Measurements from ENCODE around the gene LZTFL1.
A peak's percentile ranks its signal among the peaks of the same experiment; 100 is the strongest.

LZTFL1 gene

DNA sequence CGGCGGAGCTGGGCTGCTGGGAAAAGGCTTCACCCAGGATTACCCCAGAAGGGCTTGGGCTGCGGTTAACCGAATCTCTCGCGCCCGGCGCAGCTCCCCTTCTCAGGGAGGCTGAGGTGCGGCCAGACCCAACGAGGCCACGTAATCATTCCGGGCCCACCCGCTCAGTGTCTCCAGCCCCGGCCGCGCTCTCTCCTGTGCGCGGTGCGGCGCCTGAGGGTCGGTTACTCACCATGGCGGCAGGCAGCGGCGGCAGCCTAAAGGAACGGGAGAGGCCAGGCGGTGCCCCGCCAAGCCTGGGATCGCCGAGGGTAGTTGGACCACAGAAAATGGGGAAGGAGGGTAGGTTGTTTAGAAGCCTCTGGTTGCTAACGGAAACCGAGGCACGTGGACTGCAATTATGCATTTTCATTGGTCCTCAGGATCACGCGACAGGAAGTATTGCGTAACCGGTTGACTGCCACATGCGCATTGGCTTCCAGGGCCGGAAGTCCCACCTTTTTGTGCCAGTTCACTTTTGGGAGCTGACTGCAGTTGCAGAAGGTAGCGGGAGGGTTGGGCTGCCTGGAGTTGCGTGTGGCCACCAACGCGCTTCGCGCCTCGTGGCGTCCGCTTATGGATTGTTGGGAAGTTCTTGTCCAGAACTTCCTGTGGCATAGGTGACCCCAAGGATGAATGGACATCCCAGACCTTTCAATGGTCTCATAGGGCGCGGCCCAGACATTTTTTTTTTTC is at the start of gene LZTFL1:
Gene LZTFL1 (minus strand): TSS at position 363 of the 735 bp plus-strand sequence. CDS start 128 bp downstream, at position 235.
- peak; percentile 59 to 80 (median 77) for DNase-seq (ENCODE audit: low read depth in 3 of 3)

- DNase-seq (ENCODE audit: low read depth in 3 of 3) = no peak
These were observed 48.5 kb upstream of the LZTFL1 start for GRCh38 chr3:45890405-45890804.

- DNase-seq (ENCODE audit: low read depth in 3 of 3) = no peak
These were observed 47.4 kb upstream of the LZTFL1 start for GRCh38 chr3:45889337-45889736.

- DNase-seq (ENCODE audit: low read depth in 3 of 3) = no peak
These were observed 46.0 kb upstream of the LZTFL1 start for GRCh38 chr3:45887759-45888511.

DNA sequence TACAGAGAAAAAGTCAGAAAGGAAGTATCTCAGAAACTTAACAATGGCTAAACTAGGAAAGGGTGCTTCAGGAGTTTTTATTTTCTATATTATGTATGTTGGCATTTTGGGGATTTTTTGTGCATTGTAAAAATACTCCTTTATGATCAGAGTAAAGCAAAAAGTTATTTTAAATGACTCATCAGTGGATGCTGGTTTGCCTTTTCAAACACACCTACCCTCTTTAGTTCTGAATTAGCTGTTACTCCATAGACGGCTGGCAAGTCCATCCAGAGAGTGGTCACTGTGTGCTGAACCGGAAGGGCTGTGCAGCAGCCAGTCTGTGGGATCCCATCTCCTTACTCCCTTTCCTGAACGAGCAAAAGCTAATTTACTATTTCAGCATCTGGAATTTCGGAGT is 45.4 kb upstream of the LZTFL1 start:
- DNase-seq (ENCODE audit: low read depth in 3 of 3) = no peak

GRCh38 chr3:45885979-45886705 is 44.2 kb upstream of the LZTFL1 start, which contains the start of gene CCR9:
Gene CCR9, plus strand, starts transcription at chr3:45886543. Its CDS starts 8,391 bp downstream, at chr3:45894934.
- DNase-seq (ENCODE audit: low read depth in 3 of 3) = no peak

GRCh38 chr3:45884368-45885201 is 42.7 kb upstream of the LZTFL1 start:
- no peak for DNase-seq (ENCODE audit: low read depth in 3 of 3)

GRCh38 chr3:45881078-45882022 is 39.4 kb upstream of the LZTFL1 start:
- DNase-seq (ENCODE audit: low read depth in 3 of 3) = peak in 1 of 3 experiments; percentile 28

- DNase-seq (ENCODE audit: low read depth in 3 of 3) = no peak
These were observed 38.8 kb upstream of the LZTFL1 start for GRCh38 chr3:45880725-45881077.

DNA sequence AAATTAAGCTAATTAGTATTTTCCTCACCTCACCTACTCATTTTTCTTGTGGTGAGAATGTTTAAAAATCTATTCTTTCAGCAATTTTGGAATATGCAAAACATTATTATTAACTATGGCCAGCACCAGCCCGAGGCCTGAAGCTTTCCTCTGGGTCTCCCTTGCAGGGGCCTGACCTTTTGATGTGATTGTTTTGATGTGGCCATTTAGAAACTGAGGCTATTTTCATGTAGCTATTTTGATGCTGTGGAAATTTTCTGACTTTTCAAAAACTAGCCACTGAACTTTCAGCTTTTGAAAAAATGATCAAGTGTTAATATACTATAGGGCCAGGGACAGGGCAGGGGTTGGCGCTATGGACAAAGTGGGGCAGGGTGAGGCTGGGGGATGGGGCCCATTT is 36.2 kb upstream of the LZTFL1 start:
- DNase-seq (ENCODE audit: low read depth in 3 of 3) = no peak

GRCh38 chr3:45874677-45875346 is 32.9 kb upstream of the LZTFL1 start:
- no peak for DNase-seq (ENCODE audit: low read depth in 3 of 3)

DNA sequence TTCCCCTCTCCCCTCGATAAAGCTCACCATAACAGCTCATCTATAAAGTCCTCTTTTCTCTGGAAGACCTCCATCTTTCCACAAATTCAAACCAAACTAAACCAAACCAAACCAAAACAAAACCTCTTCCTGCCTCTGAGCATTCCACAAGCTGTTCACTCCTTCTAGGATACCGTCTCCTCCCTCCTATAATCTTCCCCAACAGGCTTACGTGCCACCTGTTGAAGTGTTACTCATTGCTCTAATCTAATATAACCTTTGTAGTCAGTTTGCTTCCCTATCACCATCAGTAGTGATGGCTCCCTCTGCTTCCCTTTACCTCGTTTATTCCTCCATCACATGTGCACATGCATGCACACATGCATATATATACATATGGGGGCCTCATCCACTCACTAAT is 31.7 kb upstream of the LZTFL1 start:
- DNase-seq (ENCODE audit: low read depth in 3 of 3) = no peak

DNA sequence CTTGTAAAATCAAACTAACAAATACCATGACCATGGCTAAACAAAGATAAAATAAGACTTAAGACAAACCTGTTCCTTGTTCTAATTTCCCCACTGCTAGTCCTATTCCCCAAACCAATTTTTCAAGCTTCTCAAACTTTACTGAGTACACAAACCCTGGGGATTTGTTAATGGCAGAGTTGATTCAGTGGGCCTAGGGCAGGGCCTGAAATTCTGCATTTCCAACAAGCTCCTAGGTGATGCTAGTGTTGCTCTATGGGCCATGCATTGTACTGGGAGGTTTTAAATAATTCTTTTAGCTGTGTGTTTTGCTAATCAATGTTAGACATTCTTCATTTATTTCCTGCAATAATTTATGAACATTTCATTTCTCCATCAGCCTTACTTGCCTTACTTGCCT is 31.1 kb upstream of the LZTFL1 start:
- no peak for DNase-seq (ENCODE audit: low read depth in 3 of 3)

GRCh38 chr3:45872569-45872968 is 30.6 kb upstream of the LZTFL1 start:
- no peak for DNase-seq (ENCODE audit: low read depth in 3 of 3)

- no peak for DNase-seq (ENCODE audit: low read depth in 3 of 3)
These were observed 29.9 kb upstream of the LZTFL1 start for GRCh38 chr3:45871780-45872179.

- peak; percentile 8 to 33 (median 15) for DNase-seq (ENCODE audit: low read depth in 3 of 3)
These were observed 28.2 kb upstream of the LZTFL1 start for GRCh38 chr3:45870099-45870498.

DNA sequence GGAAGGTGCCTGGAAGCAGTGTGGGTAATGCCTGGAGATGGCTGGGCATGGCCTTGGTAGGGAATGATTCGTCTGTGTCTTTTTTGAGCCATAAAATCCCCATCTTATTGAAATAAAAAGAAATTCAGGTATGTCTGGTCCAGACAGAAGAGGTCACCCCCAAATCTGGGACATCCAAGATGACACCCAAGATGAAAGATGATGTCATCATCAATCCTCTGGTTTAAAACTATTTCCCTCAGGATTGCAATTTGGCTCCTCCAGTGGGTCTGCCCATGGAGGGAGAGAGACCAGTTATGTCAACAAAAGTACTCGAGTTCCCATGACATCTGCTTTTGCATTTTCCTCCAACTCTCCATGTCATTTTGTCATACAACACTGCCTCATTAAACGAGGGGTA is 27.7 kb upstream of the LZTFL1 start:
- no peak for DNase-seq (ENCODE audit: low read depth in 3 of 3)

GRCh38 chr3:45868650-45869049 is 26.7 kb upstream of the LZTFL1 start:
- no peak for DNase-seq (ENCODE audit: low read depth in 3 of 3)

DNA sequence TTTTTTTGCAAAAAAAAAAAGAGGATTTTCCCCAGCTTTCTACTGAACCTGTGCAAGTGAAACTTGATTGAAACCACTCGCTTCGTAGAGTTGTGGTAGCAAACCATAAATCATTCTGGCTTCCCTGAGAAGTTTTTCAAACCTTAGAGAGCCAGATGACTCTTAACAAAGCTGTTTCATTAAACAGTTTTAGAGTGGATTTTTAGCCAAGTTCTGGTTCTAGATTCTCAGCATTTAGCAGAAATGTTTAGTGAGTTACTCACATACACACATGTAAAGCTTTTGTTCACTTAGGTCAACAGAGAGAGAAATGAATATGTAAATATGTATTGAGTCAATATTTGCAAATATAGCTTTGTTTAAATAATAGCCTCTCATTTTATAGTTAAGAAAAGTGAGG is 26.3 kb upstream of the LZTFL1 start:
- no peak for DNase-seq (ENCODE audit: low read depth in 3 of 3)

- no peak for DNase-seq (ENCODE audit: low read depth in 3 of 3)
These were observed 23.6 kb upstream of the LZTFL1 start for GRCh38 chr3:45865563-45865962.

Data from stimulated activated CD4-positive, alpha-beta T cell treated with anti-CD3 and anti-CD28 coated beads, TNF-alpha, amount 100 ng/mL, for 4 hours (primary cell).